ENCODE results near the gene UTP18. TPM values are rescaled to one million over a fixed set of nuclear protein-coding genes. Genes with fewer than 3 reads are reported as not detected.

The UTP18 gene
- total RNA-seq, 2 experiments from 2014 or later = 61.9 to 67.9 TPM

- Mint-ChIP-seq H3K4me1 (ENCODE audit: low read depth) (peaks cover 56% of the 10 kb centered on the region), H3K36me3 (ENCODE audit: low read depth) (peaks cover 33% of the 10 kb centered on the region), H3K27me3 (no peaks in the 10 kb centered on the region), H3K9me3 (no peaks in the 10 kb centered on the region), H3K27ac (no peak overlapping the region), H3K4me3 (no peak overlapping the region)
- ChIA-PET POLR2A (interaction anchor here (1.1 kb wide), 1 partner anchor 69 kb away, joined by 3 read pairs; no protein-coding TSS in a partner anchor), CTCF (interaction anchor here (0.7 to 1.7 kb wide), 2 partner anchors 40 to 54 kb away, joined by 3 read pairs; no protein-coding TSS in a partner anchor)
- no peak for DNase-seq
- intact Hi-C loops (cut with micrococcal nuclease) = no loop called here
- ATAC-seq = no peak
- no peak for TF ChIP-seq CTCF (IDR thresholded peaks at IDR 0.05)
Measured at GRCh38 chr17:51257150-51258081, 2.9 kb upstream of the UTP18 start.

GRCh38 chr17:51258756-51259563, 1.4 kb upstream of the UTP18 start:
- peaks cover 41% of the 10 kb centered on the region for H3K36me3 Mint-ChIP-seq (ENCODE audit: low read depth)
- CTCF ChIA-PET = no interaction called here
- DNase-seq (peak; percentile 32), ATAC-seq (no peak)
- H3K4me1 Mint-ChIP-seq (ENCODE audit: low read depth) = peaks cover 64% of the 10 kb centered on the region
- no peaks in the 10 kb centered on the region for H3K9me3 Mint-ChIP-seq
- H3K27ac Mint-ChIP-seq = peak overlapping the region; percentile 77
- H3K4me3 Mint-ChIP-seq = peak overlapping the region; percentile 77
- intact Hi-C loops (cut with micrococcal nuclease) = no loop called here
- H3K27me3 Mint-ChIP-seq = no peaks in the 10 kb centered on the region
- POLR2A ChIA-PET = interaction anchor here (1.0 kb wide), 1 partner anchor 106 kb away, joined by 3 read pairs; the partner anchor contains the start of gene NME1
- TF ChIP-seq CTCF (IDR thresholded peaks at IDR 0.05) = no peak

GRCh38 chr17:51259564-51260236, 646 bp upstream of the UTP18 start, which contains the start of gene MBTD1:
Gene MBTD1, minus strand, starts transcription at chr17:51260049. Its CDS starts 34,888 bp downstream, at chr17:51225161.
- H3K4me1 Mint-ChIP-seq (ENCODE audit: low read depth) = peaks cover 60% of the 10 kb centered on the region
- CTCF ChIA-PET = no interaction called here
- no peak for TF ChIP-seq CTCF (IDR thresholded peaks at IDR 0.05)
- no peaks in the 10 kb centered on the region for H3K9me3 Mint-ChIP-seq
- intact Hi-C loops (cut with micrococcal nuclease) = no loop called here
- H3K27me3 Mint-ChIP-seq = no peaks in the 10 kb centered on the region
- peak within 1 kb of the TSS; percentile 99 for H3K27ac Mint-ChIP-seq
- POLR2A ChIA-PET = interaction anchor here (1.1 kb wide), 1 partner anchor 33 kb away, joined by 3 read pairs; no protein-coding TSS in a partner anchor
- H3K4me3 Mint-ChIP-seq = peak within 1 kb of the TSS; percentile 77
- ATAC-seq = peak; percentile 92
- DNase-seq = peak; percentile 98
- H3K36me3 Mint-ChIP-seq (ENCODE audit: low read depth) = peaks cover 40% of the 10 kb centered on the region

- ChIA-PET CTCF (interaction anchor here (1.0 kb wide), 1 partner anchor 8 kb away, joined by 3 read pairs; no protein-coding TSS in a partner anchor), POLR2A (interaction anchor here (1.4 kb wide), 1 partner anchor 25 kb away, joined by 4 read pairs; no protein-coding TSS in a partner anchor)
- ATAC-seq (no peak), DNase-seq (peak; percentile 77)
- Mint-ChIP-seq H3K4me1 (ENCODE audit: low read depth) (peaks cover 57% of the 10 kb centered on the region), H3K4me3 (peak overlapping the region; percentile 77), H3K9me3 (no peaks in the 10 kb centered on the region), H3K27ac (peak overlapping the region; percentile 99), H3K27me3 (no peaks in the 10 kb centered on the region), H3K36me3 (ENCODE audit: low read depth) (peaks cover 42% of the 10 kb centered on the region)
- intact Hi-C loops (cut with micrococcal nuclease) = no loop called here
- TF ChIP-seq CTCF (IDR thresholded peaks at IDR 0.05) = no peak
Measured at GRCh38 chr17:51261024-51261963, 948 bp downstream of the UTP18 start.

Data from activated CD8-positive, alpha-beta T cell treated with anti-CD3 and anti-CD28 coated beads for 36 hours (primary cell).